K562 (cell line): ENCODE data around the gene DDR1. TPM values are rescaled to one million over a fixed set of nuclear protein-coding genes. Genes with fewer than 3 reads are reported as not detected.

ENCODE experiments used
- CCNT2 ChIP-seq: IDR thresholded peaks from 2 replicates; pipeline ENCODE4 v1.6.1; 2011; ENCODE audit warnings: borderline replicate concordance, low read depth, mild to moderate bottlenecking, moderate library complexity, mixed read lengths, low read length; ENCODE audit not compliant: insufficient read length; ENCODE audit errors: extremely low read depth
- ETV6 ChIP-seq, 3 experiments: fragments of 150-350 bp in 1 of 3; sonication (generic) in 1 of 3; formaldehyde crosslinking in 1 of 3; IDR thresholded peaks; 2 replicates each; pipeline versions ENCODE4 v1.6.1 to v1.8.0; 2014 to 2022; ENCODE audit warnings: borderline replicate concordance in 2 of 3, low read depth in 2 of 3, antibody characterized with exemption in 1 of 3, low read length in 1 of 3, mild to moderate bottlenecking in 1 of 3, missing genetic modification reagents in 1 of 3
- GATAD2A ChIP-seq: fragments of 450-650 bp; IDR thresholded peaks from 2 replicates; pipeline ENCODE4 v1.6.1; 2017
- GATAD2B ChIP-seq: fragments of 450-650 bp; IDR thresholded peaks from 2 replicates; pipeline ENCODE4 v1.6.1; 2017; ENCODE audit warnings: mild to moderate bottlenecking, borderline replicate concordance
- HNRNPK ChIP-seq: fragments of 200-400 bp; formaldehyde crosslinking; IDR thresholded peaks from one replicate; pipeline ENCODE4 v1.6.1; 2018; ENCODE audit warnings: mild to moderate bottlenecking, low read depth, low read length; ENCODE audit not compliant: poor library complexity, severe bottlenecking
- IRF2 ChIP-seq: sonication (generic); formaldehyde crosslinking; IDR thresholded peaks from 2 replicates; pipeline ENCODE4 v1.8.1; 2022; ENCODE audit warnings: mild to moderate bottlenecking, missing genetic modification reagents
- NUFIP1 ChIP-seq: fragments of 450-650 bp; IDR thresholded peaks from 2 replicates; pipeline ENCODE4 v1.6.1; 2018; ENCODE audit not compliant: partially characterized antibody
- PCBP1 ChIP-seq: fragments of 200-400 bp; formaldehyde crosslinking; IDR thresholded peaks from 2 replicates; pipeline ENCODE4 v1.6.1; 2018; ENCODE audit warnings: mild to moderate bottlenecking, low read depth, low read length; ENCODE audit not compliant: poor library complexity, severe bottlenecking
- POLR3A ChIP-seq: IDR thresholded peaks from 2 replicates; pipeline ENCODE4 v1.6.1; 2011; ENCODE audit warnings: borderline replicate concordance, mild to moderate bottlenecking, moderate library complexity; ENCODE audit not compliant: insufficient read length, insufficient read depth; ENCODE audit errors: extremely low read depth
- POU5F1 ChIP-seq: fragments of 150-350 bp; IDR thresholded peaks from 2 replicates; pipeline ENCODE4 v1.6.1; 2014; ENCODE audit warnings: borderline replicate concordance, low read length, low read depth, mild to moderate bottlenecking; ENCODE audit not compliant: partially characterized antibody
- SMARCA4 ChIP-seq: fragments of 450-650 bp; IDR thresholded peaks from 2 replicates; pipeline ENCODE4 v1.6.1; 2016
- STAT5A ChIP-seq: IDR thresholded peaks from 2 replicates; pipeline ENCODE4 v1.6.1; 2012; ENCODE audit warnings: low read length, inconsistent platforms, borderline replicate concordance
- TAF1 ChIP-seq: IDR thresholded peaks from 2 replicates; pipeline ENCODE4 v1.6.1; 2011; ENCODE audit warnings: mild to moderate bottlenecking, low read length, moderate library complexity; ENCODE audit not compliant: insufficient read depth, control insufficient read depth, severe bottlenecking; ENCODE audit errors: extremely low read depth
- XRCC3 ChIP-seq: fragments of 450-650 bp; IDR thresholded peaks from 2 replicates; pipeline ENCODE4 v1.6.1; 2017; ENCODE audit warnings: mild to moderate bottlenecking, moderate library complexity
- ZBTB17 ChIP-seq: fragments of 450-650 bp; formaldehyde crosslinking; IDR thresholded peaks from 2 replicates; pipeline ENCODE4 v1.4.0; 2020; ENCODE audit warnings: mild to moderate bottlenecking
- ZNF23 ChIP-seq: fragments of 250-450 bp; sonication (Bioruptor Pico); IDR thresholded peaks from 2 replicates; pipeline ENCODE4 v1.4.0; 2020; ENCODE audit warnings: mild to moderate bottlenecking
- ZNF436 ChIP-seq: fragments of 250-450, 450-650 bp; sonication (Bioruptor Pico); formaldehyde crosslinking; IDR thresholded peaks from 2 replicates; pipeline ENCODE4 v1.7.0; 2020; ENCODE audit warnings: mild to moderate bottlenecking
- ZNF764 ChIP-seq: fragments of 250-450 bp; sonication (Bioruptor Pico); IDR thresholded peaks from 2 replicates; pipeline ENCODE4 v1.4.0; 2020; ENCODE audit warnings: low read depth, mild to moderate bottlenecking, moderate library complexity
- ZNF778 ChIP-seq: fragments of 450-650 bp; formaldehyde crosslinking; IDR thresholded peaks from 2 replicates; pipeline ENCODE4 v1.4.0; 2020; ENCODE audit warnings: mild to moderate bottlenecking, moderate library complexity
- polyA plus RNA-seq, 8 experiments: library from polyadenylated mRNA; depleted of rRNA in 4 of 8; stranded (reverse) in 5 of 8; unstranded in 3 of 8; fragments of >200 nt; fragmentation: Nextera tagmentation in 2 of 8; fragmentation: Illumina TruSeq in 1 of 8; extraction: Ambion mirVana in 2 of 8; extraction: Trizol in 1 of 8; gene quantifications; 2 replicates each; pipeline versions ENCODE4 v1.2.1 to v1.2.3, GENCODE V29; 2011 to 2014; ENCODE audit warnings: inconsistent platforms in 1 of 8, missing spikeins in 1 of 8
- total RNA-seq, 7 experiments: library from RNA; depleted of rRNA in 6 of 7; stranded (reverse); fragments of >200 nt in 6 of 7; fragmentation: Illumina TruSeq in 2 of 7; extraction: Trizol in 2 of 7; gene quantifications; 2 replicates each; pipeline versions ENCODE4 v1.2.1 to v1.2.3, GENCODE V29; 2011 to 2021; ENCODE audit warnings: low replicate concordance in 1 of 7
- TF ChIP-seq, protein P1 (sequence below): fragments of 450-650 bp; IDR thresholded peaks from 2 replicates; pipeline ENCODE4 v1.6.1; 2016; ENCODE audit warnings: missing biosample characterization, missing genetic modification characterization
- TF ChIP-seq, protein P2 (sequence below): fragments of 450-650 bp; IDR thresholded peaks from 2 replicates; pipeline ENCODE4 v1.6.1; 2017; ENCODE audit warnings: antibody characterized with exemption, mild to moderate bottlenecking
- TF ChIP-seq, protein P3 (sequence below): IDR thresholded peaks from 2 replicates; pipeline ENCODE4 v1.6.1; 2011; ENCODE audit not compliant: insufficient read length; ENCODE audit errors: extremely low read depth

DDR1 gene
- total and polyA plus RNA-seq, 9 of the 15 experiments (the other 6 are each of a cell fraction or from before 2014, with no cell fraction given) = 1.4 to 44.6 (median 12.2) TPM

DNA sequence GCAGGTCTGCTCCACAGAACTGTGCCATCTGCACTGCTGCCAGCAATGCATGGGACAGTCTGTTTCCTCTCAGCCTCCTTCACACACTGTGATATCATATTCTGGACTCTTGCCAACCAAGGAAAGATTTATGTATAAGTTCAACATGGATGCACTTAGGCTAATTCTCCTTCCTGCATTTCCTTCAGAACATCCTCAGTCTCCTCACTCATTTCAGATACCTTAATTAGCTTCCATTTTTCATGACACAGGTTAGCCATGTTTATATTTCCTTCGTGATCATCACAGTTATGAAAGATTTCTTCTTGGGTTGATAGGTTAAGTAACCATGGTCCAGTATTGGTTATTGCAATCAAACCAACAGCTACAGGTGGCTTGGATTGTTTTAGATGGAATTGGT lies 46.4 kb upstream of the DDR1 start (continued):
- TF ChIP-seq HNRNPK = no peak
- TF ChIP-seq, protein P1, sequence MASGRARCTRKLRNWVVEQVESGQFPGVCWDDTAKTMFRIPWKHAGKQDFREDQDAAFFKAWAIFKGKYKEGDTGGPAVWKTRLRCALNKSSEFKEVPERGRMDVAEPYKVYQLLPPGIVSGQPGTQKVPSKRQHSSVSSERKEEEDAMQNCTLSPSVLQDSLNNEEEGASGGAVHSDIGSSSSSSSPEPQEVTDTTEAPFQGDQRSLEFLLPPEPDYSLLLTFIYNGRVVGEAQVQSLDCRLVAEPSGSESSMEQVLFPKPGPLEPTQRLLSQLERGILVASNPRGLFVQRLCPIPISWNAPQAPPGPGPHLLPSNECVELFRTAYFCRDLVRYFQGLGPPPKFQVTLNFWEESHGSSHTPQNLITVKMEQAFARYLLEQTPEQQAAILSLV = peak; percentile 78; the same call in 1 of the 2 replicates
- TF ChIP-seq, protein P2, sequence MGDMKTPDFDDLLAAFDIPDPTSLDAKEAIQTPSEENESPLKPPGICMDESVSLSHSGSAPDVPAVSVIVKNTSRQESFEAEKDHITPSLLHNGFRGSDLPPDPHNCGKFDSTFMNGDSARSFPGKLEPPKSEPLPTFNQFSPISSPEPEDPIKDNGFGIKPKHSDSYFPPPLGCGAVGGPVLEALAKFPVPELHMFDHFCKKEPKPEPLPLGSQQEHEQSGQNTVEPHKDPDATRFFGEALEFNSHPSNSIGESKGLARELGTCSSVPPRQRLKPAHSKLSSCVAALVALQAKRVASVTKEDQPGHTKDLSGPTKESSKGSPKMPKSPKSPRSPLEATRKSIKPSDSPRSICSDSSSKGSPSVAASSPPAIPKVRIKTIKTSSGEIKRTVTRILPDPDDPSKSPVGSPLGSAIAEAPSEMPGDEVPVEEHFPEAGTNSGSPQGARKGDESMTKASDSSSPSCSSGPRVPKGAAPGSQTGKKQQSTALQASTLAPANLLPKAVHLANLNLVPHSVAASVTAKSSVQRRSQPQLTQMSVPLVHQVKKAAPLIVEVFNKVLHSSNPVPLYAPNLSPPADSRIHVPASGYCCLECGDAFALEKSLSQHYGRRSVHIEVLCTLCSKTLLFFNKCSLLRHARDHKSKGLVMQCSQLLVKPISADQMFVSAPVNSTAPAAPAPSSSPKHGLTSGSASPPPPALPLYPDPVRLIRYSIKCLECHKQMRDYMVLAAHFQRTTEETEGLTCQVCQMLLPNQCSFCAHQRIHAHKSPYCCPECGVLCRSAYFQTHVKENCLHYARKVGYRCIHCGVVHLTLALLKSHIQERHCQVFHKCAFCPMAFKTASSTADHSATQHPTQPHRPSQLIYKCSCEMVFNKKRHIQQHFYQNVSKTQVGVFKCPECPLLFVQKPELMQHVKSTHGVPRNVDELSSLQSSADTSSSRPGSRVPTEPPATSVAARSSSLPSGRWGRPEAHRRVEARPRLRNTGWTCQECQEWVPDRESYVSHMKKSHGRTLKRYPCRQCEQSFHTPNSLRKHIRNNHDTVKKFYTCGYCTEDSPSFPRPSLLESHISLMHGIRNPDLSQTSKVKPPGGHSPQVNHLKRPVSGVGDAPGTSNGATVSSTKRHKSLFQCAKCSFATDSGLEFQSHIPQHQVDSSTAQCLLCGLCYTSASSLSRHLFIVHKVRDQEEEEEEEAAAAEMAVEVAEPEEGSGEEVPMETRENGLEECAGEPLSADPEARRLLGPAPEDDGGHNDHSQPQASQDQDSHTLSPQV = peak; percentile 98
- no peak for TF ChIP-seq TAF1
- TF ChIP-seq GATAD2A = no peak
- TF ChIP-seq ETV6 (IDR thresholded peaks at IDR 0.05; ENCODE audit: borderline replicate concordance in 1 of 2, low read depth in 2 of 2, low read length in 1 of 2) = no peak
- TF ChIP-seq ETV6 (CRISPR knock-in tag; IDR thresholded peaks at IDR 0.05; ENCODE audit: borderline replicate concordance) = no peak
- no peak for TF ChIP-seq SMARCA4
- no peak for TF ChIP-seq ZBTB17 (CRISPR knock-in tag)
- TF ChIP-seq CCNT2 = no peak
- TF ChIP-seq POLR3A = no peak
- no peak for TF ChIP-seq XRCC3
- no peak for TF ChIP-seq ZNF436
- TF ChIP-seq ZNF778 (CRISPR knock-in tag) = no peak
- TF ChIP-seq POU5F1 = no peak
- no peak for TF ChIP-seq NUFIP1
- no peak for TF ChIP-seq GATAD2B
- TF ChIP-seq ZNF23 (CRISPR knock-in tag) = no peak
- no peak for TF ChIP-seq STAT5A
- TF ChIP-seq, protein P3, sequence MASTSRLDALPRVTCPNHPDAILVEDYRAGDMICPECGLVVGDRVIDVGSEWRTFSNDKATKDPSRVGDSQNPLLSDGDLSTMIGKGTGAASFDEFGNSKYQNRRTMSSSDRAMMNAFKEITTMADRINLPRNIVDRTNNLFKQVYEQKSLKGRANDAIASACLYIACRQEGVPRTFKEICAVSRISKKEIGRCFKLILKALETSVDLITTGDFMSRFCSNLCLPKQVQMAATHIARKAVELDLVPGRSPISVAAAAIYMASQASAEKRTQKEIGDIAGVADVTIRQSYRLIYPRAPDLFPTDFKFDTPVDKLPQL = no peak
- no peak for TF ChIP-seq IRF2 (CRISPR knock-in tag)
- no peak for TF ChIP-seq PCBP1
- TF ChIP-seq ZNF764 (CRISPR knock-in tag) = no peak
